Endodermal cell (in vitro differentiated cells): Measurements from ENCODE around the gene ORAI3. TPM values are rescaled to one million over a fixed set of nuclear protein-coding genes. Genes with fewer than 3 reads are reported as not detected.

Experiments
- DNase-seq: peaks from one replicate; pipeline ENCODE4 v3.0.0-alpha.2; 2017
- H3K27ac ChIP-seq: 2 replicates; pipeline ENCODE4 v1.5.1; 2013; ENCODE audit warnings: mild to moderate bottlenecking, low read depth, low read length, moderate library complexity
- H3K27me3 ChIP-seq: 2 replicates; pipeline ENCODE4 v1.6.1; 2013; ENCODE audit warnings: mild to moderate bottlenecking, low read length, moderate library complexity; ENCODE audit not compliant: insufficient read depth, control insufficient read depth, poor library complexity, severe bottlenecking
- H3K36me3 ChIP-seq: 2 replicates; pipeline ENCODE4 v1.7.0; 2013; ENCODE audit warnings: mild to moderate bottlenecking, low read length, moderate library complexity; ENCODE audit not compliant: control insufficient read depth, insufficient read depth
- H3K4me1 ChIP-seq: one replicate; pipeline ENCODE4 v1.7.0; 2013; ENCODE audit warnings: low read length; ENCODE audit not compliant: control insufficient read depth, insufficient read depth
- H3K4me3 ChIP-seq: 2 replicates; pipeline ENCODE4 v1.5.1; 2013; ENCODE audit warnings: mild to moderate bottlenecking, low read length, moderate library complexity
- H3K9ac ChIP-seq: 2 replicates; pipeline ENCODE4 v1.6.1; 2013; ENCODE audit warnings: mild to moderate bottlenecking, low read length, moderate library complexity; ENCODE audit not compliant: poor library complexity, severe bottlenecking; ENCODE audit errors: extremely low read depth
- H3K9me3 ChIP-seq: 2 replicates; pipeline ENCODE4 v1.6.1; 2013; ENCODE audit warnings: mild to moderate bottlenecking, low read length, moderate library complexity; ENCODE audit not compliant: control insufficient read depth
- H3K27ac Mint-ChIP-seq: 2 replicates; pipeline ENCODE4 v1.8.0; 2020; ENCODE audit warnings: mixed read lengths
- H3K27me3 Mint-ChIP-seq: 2 replicates; pipeline ENCODE4 v1.8.0; 2021; ENCODE audit warnings: mild to moderate bottlenecking, mixed read lengths; ENCODE audit not compliant: insufficient read depth
- H3K36me3 Mint-ChIP-seq: 2 replicates; pipeline ENCODE4 v1.8.0; 2020; ENCODE audit warnings: low read depth, mixed read lengths
- H3K4me1 Mint-ChIP-seq: 2 replicates; pipeline ENCODE4 v1.8.0; 2020; ENCODE audit warnings: mixed read lengths
- H3K4me3 Mint-ChIP-seq: 2 replicates; pipeline ENCODE4 v1.8.0; 2020; ENCODE audit warnings: mild to moderate bottlenecking, moderate library complexity, mixed read lengths
- H3K9me3 Mint-ChIP-seq: 2 replicates; pipeline ENCODE4 v1.8.0; 2020; ENCODE audit warnings: mild to moderate bottlenecking, mixed read lengths
- CTCF ChIP-seq: fragments of 200-600 bp; sonication (generic); conservative IDR thresholded peaks from 2 replicates; pipeline ENCODE4 v1.5.0; 2021; ENCODE audit warnings: antibody characterized with exemption, mild to moderate bottlenecking
- WGBS, 2 experiments: methylation state at CpG; one replicate each; pipeline versions ENCODE4 v1.1.5 to v1.1.7; 2013; ENCODE audit warnings: missing lambda C conversion rate in 2 of 2, mixed read lengths in 1 of 2; ENCODE audit not compliant: insufficient coverage in 1 of 2, insufficient read length in 1 of 2; 5-methylcytosine and 5-hydroxymethylcytosine counted together
- total RNA-seq, 2 donors: library from RNA; stranded (reverse); fragmentation: NEBNext Ultra II Directional in 1 of 2; extraction: Animal tissue kit (Norgen Biotek cat#: 25700) in 1 of 2; gene quantifications; 2 replicates in 1 of 2; 3 replicates in 1 of 2; pipeline ENCODE4 v1.2.1, GENCODE V29; 2021

Gene ORAI3
- total RNA-seq, 2 donors from 2014 or later = 16.9 to 17.7 TPM

DNA sequence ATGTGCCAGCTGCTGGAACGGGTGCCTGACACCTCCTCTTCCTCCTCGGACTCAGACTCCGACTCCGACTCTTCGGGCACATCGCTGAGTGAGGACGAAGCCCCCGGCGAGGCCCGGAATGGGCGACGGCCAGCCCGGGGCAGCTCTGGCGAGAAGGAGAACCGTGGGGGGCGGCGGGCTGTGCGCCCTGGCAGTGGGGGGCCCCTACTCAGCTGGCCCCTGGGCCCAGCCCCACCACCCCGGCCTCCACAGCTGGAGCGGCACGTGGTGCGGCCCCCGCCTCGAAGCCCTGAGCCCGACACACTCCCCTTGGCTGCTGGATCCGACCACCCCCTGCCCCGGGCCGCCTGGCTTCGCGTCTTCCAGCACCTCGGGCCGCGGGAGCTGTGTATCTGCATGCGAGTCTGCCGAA, 18.7 kb upstream of the ORAI3 start:
- Mint-ChIP-seq H3K36me3 (peaks cover 40% of the 10 kb centered on the region), H3K9me3 (no peaks in the 10 kb centered on the region)

DNA sequence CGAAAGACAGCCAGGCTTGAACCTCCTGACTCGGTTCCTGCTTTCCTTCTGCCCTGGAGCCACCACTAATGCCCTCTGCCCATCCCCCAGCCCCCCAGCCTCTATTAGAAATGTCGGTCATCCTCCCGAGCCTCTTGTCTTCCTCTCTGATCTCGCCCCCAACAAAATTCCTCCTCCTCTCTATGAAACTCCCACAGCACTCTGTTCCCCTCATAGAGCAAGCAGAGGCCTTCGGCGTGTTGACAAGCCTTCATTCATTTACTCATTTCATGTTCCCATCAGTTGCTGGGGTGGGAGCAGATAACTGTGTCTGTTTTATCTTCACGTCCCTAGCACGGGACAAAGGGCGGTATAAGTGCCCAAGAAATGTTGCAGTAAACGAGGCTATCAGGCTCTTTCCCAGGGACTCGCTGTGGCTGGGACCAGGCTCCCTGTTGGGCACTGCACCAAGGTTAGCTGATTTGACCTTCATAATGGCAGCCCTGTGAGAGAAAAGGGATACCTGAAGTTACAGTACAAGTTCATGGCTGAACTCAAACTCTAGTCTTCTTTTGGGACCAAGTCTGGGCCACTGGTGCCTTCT, 17.7 kb upstream of the ORAI3 start:
- H3K36me3 Mint-ChIP-seq = peaks cover 47% of the 10 kb centered on the region
- peaks cover 61% of the 10 kb centered on the region for H3K36me3 ChIP-seq
- no peak overlapping the region for H3K4me3 ChIP-seq
- no peaks in the 10 kb centered on the region for H3K27me3 Mint-ChIP-seq
- no peaks in the 10 kb centered on the region for H3K27me3 ChIP-seq
- no peak overlapping the region for H3K27ac ChIP-seq
- H3K9ac ChIP-seq = no peak overlapping the region
- no peaks in the 10 kb centered on the region for H3K9me3 Mint-ChIP-seq
- WGBS, 2 experiments = 77 to 84% methylated on average over 10 to 12 of the region's 12 CpGs
- no peak overlapping the region for H3K4me3 Mint-ChIP-seq
- no peak for DNase-seq
- H3K4me1 ChIP-seq = no peaks in the 10 kb centered on the region
- H3K27ac Mint-ChIP-seq = no peak overlapping the region
- no peaks in the 10 kb centered on the region for H3K9me3 ChIP-seq
- TF ChIP-seq CTCF = no peak
- peaks cover 5% of the 10 kb centered on the region for H3K4me1 Mint-ChIP-seq

More for the DNA sequence above, 18.7 kb upstream of the ORAI3 start:
- Mint-ChIP-seq H3K27me3 (no peaks in the 10 kb centered on the region), H3K4me3 (no peak overlapping the region), H3K27ac (no peak overlapping the region), H3K4me1 (peaks cover 9% of the 10 kb centered on the region)
- Histone ChIP-seq H3K27me3 (no peaks in the 10 kb centered on the region), H3K27ac (no peak overlapping the region), H3K36me3 (peaks cover 53% of the 10 kb centered on the region), H3K9ac (no peak overlapping the region), H3K4me1 (no peaks in the 10 kb centered on the region), H3K9me3 (no peaks in the 10 kb centered on the region), H3K4me3 (no peak overlapping the region)
- peak; percentile 34 for DNase-seq
- WGBS, 2 experiments = 98 to 99% methylated on average over 16 to 35 of the region's 35 CpGs
- no peak for TF ChIP-seq CTCF

- no peak overlapping the region for H3K9ac ChIP-seq
- peaks cover 71% of the 10 kb centered on the region for H3K36me3 ChIP-seq
- DNase-seq = peak; percentile 92
- peak; percentile 79 for TF ChIP-seq CTCF
- H3K27me3 ChIP-seq = no peaks in the 10 kb centered on the region
- H3K4me3 ChIP-seq = no peak overlapping the region
- H3K27ac Mint-ChIP-seq = peak overlapping the region; percentile 76
- H3K4me1 ChIP-seq = no peaks in the 10 kb centered on the region
- no peaks in the 10 kb centered on the region for H3K9me3 Mint-ChIP-seq
- H3K27ac ChIP-seq = no peak overlapping the region
- 80 to 86% methylated on average over 8 to 12 of the region's 12 CpGs for WGBS, 2 experiments
- no peaks in the 10 kb centered on the region for H3K9me3 ChIP-seq
- H3K27me3 Mint-ChIP-seq = no peaks in the 10 kb centered on the region
- no peaks in the 10 kb centered on the region for H3K4me1 Mint-ChIP-seq
- H3K36me3 Mint-ChIP-seq = peaks cover 60% of the 10 kb centered on the region
- H3K4me3 Mint-ChIP-seq = no peak overlapping the region
Measured at GRCh38 chr16:30934827-30935557, 13.9 kb upstream of the ORAI3 start.
